ENCODE data around the gene TOR1AIP2. TPM values are rescaled to one million over a fixed set of nuclear protein-coding genes. Genes with fewer than 3 reads are reported as not detected.

TOR1AIP2 gene
- total and polyA plus RNA-seq, 2 of the 8 experiments (the other 6 are each of a cell fraction or from before 2014, with no cell fraction given), result 12.1 to 75.2 TPM

DNA sequence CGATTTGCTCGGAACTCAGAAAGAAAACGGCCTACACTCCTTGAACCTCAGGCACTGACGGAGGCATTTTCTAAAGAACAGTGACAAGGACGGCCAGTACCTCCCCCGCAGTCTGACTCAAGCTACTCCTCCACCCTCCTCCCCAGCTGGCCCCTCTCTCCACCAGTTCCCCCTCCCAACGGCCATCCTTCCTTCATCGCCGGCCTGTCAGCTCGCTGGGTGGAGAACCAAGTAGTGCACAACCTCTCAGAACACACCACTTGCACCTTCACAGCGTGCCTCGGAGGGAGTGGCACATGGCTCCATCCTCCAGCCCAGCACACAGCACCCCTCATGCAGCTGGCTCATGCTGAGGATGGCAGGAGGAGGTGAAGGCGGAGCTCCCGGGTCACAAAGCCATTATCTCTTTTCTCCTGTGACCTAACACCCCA is 58.8 kb downstream of the TOR1AIP2 start (continued):
- TF ChIP-seq, protein P1, sequence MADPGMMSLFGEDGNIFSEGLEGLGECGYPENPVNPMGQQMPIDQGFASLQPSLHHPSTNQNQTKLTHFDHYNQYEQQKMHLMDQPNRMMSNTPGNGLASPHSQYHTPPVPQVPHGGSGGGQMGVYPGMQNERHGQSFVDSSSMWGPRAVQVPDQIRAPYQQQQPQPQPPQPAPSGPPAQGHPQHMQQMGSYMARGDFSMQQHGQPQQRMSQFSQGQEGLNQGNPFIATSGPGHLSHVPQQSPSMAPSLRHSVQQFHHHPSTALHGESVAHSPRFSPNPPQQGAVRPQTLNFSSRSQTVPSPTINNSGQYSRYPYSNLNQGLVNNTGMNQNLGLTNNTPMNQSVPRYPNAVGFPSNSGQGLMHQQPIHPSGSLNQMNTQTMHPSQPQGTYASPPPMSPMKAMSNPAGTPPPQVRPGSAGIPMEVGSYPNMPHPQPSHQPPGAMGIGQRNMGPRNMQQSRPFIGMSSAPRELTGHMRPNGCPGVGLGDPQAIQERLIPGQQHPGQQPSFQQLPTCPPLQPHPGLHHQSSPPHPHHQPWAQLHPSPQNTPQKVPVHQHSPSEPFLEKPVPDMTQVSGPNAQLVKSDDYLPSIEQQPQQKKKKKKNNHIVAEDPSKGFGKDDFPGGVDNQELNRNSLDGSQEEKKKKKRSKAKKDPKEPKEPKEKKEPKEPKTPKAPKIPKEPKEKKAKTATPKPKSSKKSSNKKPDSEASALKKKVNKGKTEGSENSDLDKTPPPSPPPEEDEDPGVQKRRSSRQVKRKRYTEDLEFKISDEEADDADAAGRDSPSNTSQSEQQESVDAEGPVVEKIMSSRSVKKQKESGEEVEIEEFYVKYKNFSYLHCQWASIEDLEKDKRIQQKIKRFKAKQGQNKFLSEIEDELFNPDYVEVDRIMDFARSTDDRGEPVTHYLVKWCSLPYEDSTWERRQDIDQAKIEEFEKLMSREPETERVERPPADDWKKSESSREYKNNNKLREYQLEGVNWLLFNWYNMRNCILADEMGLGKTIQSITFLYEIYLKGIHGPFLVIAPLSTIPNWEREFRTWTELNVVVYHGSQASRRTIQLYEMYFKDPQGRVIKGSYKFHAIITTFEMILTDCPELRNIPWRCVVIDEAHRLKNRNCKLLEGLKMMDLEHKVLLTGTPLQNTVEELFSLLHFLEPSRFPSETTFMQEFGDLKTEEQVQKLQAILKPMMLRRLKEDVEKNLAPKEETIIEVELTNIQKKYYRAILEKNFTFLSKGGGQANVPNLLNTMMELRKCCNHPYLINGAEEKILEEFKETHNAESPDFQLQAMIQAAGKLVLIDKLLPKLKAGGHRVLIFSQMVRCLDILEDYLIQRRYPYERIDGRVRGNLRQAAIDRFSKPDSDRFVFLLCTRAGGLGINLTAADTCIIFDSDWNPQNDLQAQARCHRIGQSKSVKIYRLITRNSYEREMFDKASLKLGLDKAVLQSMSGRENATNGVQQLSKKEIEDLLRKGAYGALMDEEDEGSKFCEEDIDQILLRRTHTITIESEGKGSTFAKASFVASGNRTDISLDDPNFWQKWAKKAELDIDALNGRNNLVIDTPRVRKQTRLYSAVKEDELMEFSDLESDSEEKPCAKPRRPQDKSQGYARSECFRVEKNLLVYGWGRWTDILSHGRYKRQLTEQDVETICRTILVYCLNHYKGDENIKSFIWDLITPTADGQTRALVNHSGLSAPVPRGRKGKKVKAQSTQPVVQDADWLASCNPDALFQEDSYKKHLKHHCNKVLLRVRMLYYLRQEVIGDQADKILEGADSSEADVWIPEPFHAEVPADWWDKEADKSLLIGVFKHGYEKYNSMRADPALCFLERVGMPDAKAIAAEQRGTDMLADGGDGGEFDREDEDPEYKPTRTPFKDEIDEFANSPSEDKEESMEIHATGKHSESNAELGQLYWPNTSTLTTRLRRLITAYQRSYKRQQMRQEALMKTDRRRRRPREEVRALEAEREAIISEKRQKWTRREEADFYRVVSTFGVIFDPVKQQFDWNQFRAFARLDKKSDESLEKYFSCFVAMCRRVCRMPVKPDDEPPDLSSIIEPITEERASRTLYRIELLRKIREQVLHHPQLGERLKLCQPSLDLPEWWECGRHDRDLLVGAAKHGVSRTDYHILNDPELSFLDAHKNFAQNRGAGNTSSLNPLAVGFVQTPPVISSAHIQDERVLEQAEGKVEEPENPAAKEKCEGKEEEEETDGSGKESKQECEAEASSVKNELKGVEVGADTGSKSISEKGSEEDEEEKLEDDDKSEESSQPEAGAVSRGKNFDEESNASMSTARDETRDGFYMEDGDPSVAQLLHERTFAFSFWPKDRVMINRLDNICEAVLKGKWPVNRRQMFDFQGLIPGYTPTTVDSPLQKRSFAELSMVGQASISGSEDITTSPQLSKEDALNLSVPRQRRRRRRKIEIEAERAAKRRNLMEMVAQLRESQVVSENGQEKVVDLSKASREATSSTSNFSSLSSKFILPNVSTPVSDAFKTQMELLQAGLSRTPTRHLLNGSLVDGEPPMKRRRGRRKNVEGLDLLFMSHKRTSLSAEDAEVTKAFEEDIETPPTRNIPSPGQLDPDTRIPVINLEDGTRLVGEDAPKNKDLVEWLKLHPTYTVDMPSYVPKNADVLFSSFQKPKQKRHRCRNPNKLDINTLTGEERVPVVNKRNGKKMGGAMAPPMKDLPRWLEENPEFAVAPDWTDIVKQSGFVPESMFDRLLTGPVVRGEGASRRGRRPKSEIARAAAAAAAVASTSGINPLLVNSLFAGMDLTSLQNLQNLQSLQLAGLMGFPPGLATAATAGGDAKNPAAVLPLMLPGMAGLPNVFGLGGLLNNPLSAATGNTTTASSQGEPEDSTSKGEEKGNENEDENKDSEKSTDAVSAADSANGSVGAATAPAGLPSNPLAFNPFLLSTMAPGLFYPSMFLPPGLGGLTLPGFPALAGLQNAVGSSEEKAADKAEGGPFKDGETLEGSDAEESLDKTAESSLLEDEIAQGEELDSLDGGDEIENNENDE (IDR thresholded peaks at IDR 0.05; ENCODE audit: insufficient replicate concordance, low read length), result no peak
- TF ChIP-seq SIX5 (IDR thresholded peaks at IDR 0.05; ENCODE audit: low read depth, low read length) (no peak), TEAD4 (IDR thresholded peaks at IDR 0.05; ENCODE audit: low read depth, low read length) (no peak)

Data from H1 (cell line).